Loucy (cell line): ENCODE results near the gene CELSR1.

Experiments
- CTCF ChIP-seq: fragments of 200-600 bp; sonication (generic); conservative IDR thresholded peaks from 2 replicates; pipeline ENCODE4 v1.5.1; 2014; ENCODE audit warnings: mild to moderate bottlenecking, antibody characterized with exemption, low read length
- EZH2phosphoT487 ChIP-seq: fragments of 200-600 bp; IDR thresholded peaks from 2 replicates; pipeline ENCODE4 v1.6.1; 2018; ENCODE audit warnings: antibody characterized with exemption, mild to moderate bottlenecking, moderate library complexity, borderline replicate concordance

DNA sequence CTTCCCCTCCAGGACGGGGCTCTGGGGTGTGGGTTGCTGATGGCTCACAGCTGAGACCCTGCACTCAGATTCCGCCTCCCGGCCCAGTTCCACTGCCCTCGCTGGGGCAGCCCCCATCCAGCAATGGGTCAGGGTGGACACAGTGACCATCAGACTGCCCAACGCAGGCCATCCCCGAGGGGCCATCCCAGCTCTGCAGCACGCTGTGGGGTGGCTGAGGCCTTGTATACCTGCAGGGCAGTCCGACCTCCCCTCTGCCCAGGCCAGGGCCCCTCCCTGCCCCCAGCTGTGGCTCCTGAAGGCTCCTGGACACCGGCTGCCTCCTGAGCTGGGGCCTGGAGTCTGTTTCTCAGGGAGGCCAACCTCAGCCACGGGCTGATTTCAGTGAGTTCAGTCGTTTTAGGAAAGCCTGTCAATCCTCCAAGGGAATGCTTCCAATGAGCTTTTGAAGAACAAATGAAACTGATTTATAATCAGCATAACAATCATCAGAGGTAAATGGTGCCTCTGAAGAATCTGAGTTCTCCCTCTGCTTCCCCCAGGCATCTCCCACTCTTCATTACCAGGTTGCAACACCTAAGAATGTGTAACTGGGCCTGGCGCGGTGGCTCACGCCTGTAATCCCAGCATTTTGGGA is 95.1 kb downstream of the CELSR1 start:
- no peak for TF ChIP-seq CTCF
- TF ChIP-seq EZH2phosphoT487 = no peak
